HG03045 (cell line): ENCODE results near the gene COL4A1.
A peak's percentile ranks its signal among the peaks of the same experiment; 100 is the strongest.

Experiments used
- ATAC-seq: cut with Tn5 transposase; IDR thresholded peaks from one replicate; pipeline ENCODE4 v1.9.1; 2021; ENCODE audit warnings: mild to moderate bottlenecking, moderate library complexity; ENCODE audit not compliant: unreplicated experiment

Gene COL4A1

GRCh38 chr13:110150384-110151101, 156.4 kb downstream of the COL4A1 start:
- ATAC-seq, result no peak

GRCh38 chr13:110149036-110149435, 157.9 kb downstream of the COL4A1 start:
- ATAC-seq, result no peak

GRCh38 chr13:110140099-110140498, 166.9 kb downstream of the COL4A1 start:
- ATAC-seq, result no peak

GRCh38 chr13:110138700-110139036, 168.3 kb downstream of the COL4A1 start:
- ATAC-seq, result peak; percentile 17

- ATAC-seq, result peak; percentile 55
Measured at GRCh38 chr13:110138010-110138699, 168.8 kb downstream of the COL4A1 start.

- ATAC-seq, result peak; percentile 73
Measured at GRCh38 chr13:110137680-110138009, 169.3 kb downstream of the COL4A1 start.

- no peak for ATAC-seq
Measured at GRCh38 chr13:110136660-110137585, 170.0 kb downstream of the COL4A1 start.

- no peak for ATAC-seq
Measured at GRCh38 chr13:110135977-110136597, 170.9 kb downstream of the COL4A1 start.

- no peak for ATAC-seq
Measured at GRCh38 chr13:110134801-110135200, 172.2 kb downstream of the COL4A1 start.

- no peak for ATAC-seq
Measured at GRCh38 chr13:110133425-110134235, 173.3 kb downstream of the COL4A1 start.

GRCh38 chr13:110132225-110132982, 174.6 kb downstream of the COL4A1 start:
- ATAC-seq, result no peak

GRCh38 chr13:110131424-110131823, 175.5 kb downstream of the COL4A1 start:
- no peak for ATAC-seq

GRCh38 chr13:110130431-110130830, 176.5 kb downstream of the COL4A1 start:
- ATAC-seq, result no peak

GRCh38 chr13:110129539-110130186, 177.3 kb downstream of the COL4A1 start:
- no peak for ATAC-seq

- ATAC-seq, result no peak
Measured at GRCh38 chr13:110129076-110129475, 177.9 kb downstream of the COL4A1 start.

- ATAC-seq, result no peak
Measured at GRCh38 chr13:110128546-110128945, 178.4 kb downstream of the COL4A1 start.

- ATAC-seq, result no peak
Measured at GRCh38 chr13:110127986-110128511, 178.9 kb downstream of the COL4A1 start.

- no peak for ATAC-seq
Measured at GRCh38 chr13:110126391-110126961, 180.5 kb downstream of the COL4A1 start.
